ENCODE measurements around the gene HS3ST3A1. TPM values are rescaled to one million over a fixed set of nuclear protein-coding genes. Genes with fewer than 3 reads are reported as not detected.

HS3ST3A1 gene
- polyA plus RNA-seq, 3 donors: 0.20 TPM; not detected in 2

DNA sequence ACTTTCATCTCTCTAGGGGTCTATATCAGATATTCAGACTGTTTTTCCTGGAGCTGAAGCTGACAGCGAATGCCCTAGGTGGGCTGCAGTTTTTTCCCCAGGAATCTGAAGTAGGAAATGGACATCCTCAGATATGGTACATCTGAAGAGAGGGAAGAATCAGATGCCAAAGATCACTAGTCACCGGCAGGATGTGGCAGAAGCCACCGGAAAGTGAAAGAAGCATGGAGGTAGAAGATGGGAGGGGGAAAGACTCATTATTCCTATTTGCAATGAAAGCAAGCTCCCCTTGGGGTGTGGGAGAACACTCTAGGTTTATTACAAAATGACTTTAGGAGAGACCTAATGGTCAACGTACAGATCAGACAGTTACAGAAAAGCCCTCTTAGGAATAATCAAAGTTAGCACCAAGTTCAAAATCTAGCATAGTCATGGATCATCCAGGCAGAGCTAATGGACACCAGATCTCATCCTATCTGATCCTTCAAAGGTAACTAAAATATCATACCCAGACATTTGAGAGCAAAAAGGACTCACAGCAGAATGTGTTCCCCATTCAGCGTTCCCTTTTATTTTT lies 110.7 kb downstream of the HS3ST3A1 start:
- Histone ChIP-seq H2AFZ (ENCODE audit: insufficient read depth, low read depth, low read length, poor library complexity, severe bottlenecking) (no peak overlapping the region), H3K79me2 (ENCODE audit: insufficient read depth, low read length) (no peaks in the 10 kb centered on the region), H3K4me3 (replicated peaks in 1 of 3; ENCODE audit: low read depth in 2 of 3, low read length in 3 of 3) (no peak overlapping the region), H3K27ac (ENCODE audit: low read depth in 1 of 2, low read length in 2 of 2) (no peak overlapping the region), H3K36me3 (replicated peaks in 1 of 2; ENCODE audit: control insufficient read depth in 1 of 2, insufficient read depth in 2 of 2, low read length in 2 of 2) (no peaks in the 10 kb centered on the region), H4K20me1 (ENCODE audit: insufficient read depth, low read length) (no peaks in the 10 kb centered on the region), H3K9me3 (replicated peaks in 1 of 2; ENCODE audit: control insufficient read depth in 1 of 2, insufficient read depth in 1 of 2, low read length in 2 of 2) (no peaks in the 10 kb centered on the region), H3K27me3 (ENCODE audit: control insufficient read depth in 2 of 2, insufficient read depth in 2 of 2, low read length in 2 of 2) (no peaks in the 10 kb centered on the region), H3K4me1 (ENCODE audit: control insufficient read depth in 1 of 2, insufficient read depth in 2 of 2, low read length in 2 of 2) (no peaks in the 10 kb centered on the region), H3K9ac (ENCODE audit: insufficient read depth, low read length, poor library complexity, severe bottlenecking) (no peak overlapping the region), H3K4me2 (replicated peaks; ENCODE audit: extremely low read depth, low read length, poor library complexity, severe bottlenecking) (no peak overlapping the region)
- H3K9me3 Mint-ChIP-seq: peaks cover 0 to 3% (median 0%) of the 10 kb centered on the region in 7 donors
- TF ChIP-seq, protein P1, sequence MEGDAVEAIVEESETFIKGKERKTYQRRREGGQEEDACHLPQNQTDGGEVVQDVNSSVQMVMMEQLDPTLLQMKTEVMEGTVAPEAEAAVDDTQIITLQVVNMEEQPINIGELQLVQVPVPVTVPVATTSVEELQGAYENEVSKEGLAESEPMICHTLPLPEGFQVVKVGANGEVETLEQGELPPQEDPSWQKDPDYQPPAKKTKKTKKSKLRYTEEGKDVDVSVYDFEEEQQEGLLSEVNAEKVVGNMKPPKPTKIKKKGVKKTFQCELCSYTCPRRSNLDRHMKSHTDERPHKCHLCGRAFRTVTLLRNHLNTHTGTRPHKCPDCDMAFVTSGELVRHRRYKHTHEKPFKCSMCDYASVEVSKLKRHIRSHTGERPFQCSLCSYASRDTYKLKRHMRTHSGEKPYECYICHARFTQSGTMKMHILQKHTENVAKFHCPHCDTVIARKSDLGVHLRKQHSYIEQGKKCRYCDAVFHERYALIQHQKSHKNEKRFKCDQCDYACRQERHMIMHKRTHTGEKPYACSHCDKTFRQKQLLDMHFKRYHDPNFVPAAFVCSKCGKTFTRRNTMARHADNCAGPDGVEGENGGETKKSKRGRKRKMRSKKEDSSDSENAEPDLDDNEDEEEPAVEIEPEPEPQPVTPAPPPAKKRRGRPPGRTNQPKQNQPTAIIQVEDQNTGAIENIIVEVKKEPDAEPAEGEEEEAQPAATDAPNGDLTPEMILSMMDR (IDR thresholded peaks at IDR 0.05): no peak
- DNase-seq: no peak
- intact Hi-C loops (cut with micrococcal nuclease): no loop called here
- no peaks in the 10 kb centered on the region for H3K36me3 Mint-ChIP-seq
- H3K4me3 Mint-ChIP-seq: peak overlapping the region in 1 of 2 donors; percentile 52
- H3K27ac Mint-ChIP-seq: no peak overlapping the region
- peaks cover 14% of the 10 kb centered on the region for H3K4me1 Mint-ChIP-seq
- H3K27me3 Mint-ChIP-seq (ENCODE audit: low read depth in 3 of 3): peaks cover 0 to 1% (median 0%) of the 10 kb centered on the region in 3 donors
- WGBS (ENCODE audit: insufficient coverage): 29% methylated on average over 1 of the region's 5 CpGs

DNA sequence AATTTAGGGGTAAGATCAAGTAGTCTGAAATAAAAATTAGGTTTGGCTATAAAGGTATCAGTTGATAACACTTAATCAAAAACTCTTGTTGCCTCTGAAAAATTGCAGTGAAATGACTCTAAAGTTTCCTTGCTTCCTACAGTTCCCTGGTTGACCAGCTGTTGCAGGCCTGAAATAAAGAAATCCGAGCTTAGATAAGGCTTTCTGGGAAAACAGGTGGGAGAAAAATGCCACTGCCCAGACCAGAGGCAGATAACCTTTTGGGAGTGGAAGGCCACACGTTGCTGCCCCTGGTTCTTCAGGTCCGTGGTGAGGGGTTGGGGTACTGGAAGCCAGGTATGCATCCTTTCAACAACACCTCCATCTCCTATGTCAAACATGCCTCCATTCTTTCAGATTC lies 111.3 kb downstream of the HS3ST3A1 start:
- 86% methylated on average over 1 of the region's 3 CpGs for WGBS (ENCODE audit: insufficient coverage)
- peaks cover 0 to 1% (median 0%) of the 10 kb centered on the region in 3 donors for H3K27me3 Mint-ChIP-seq (ENCODE audit: low read depth in 3 of 3)
- Histone ChIP-seq H3K9ac (ENCODE audit: insufficient read depth, low read length, poor library complexity, severe bottlenecking) (no peak overlapping the region), H3K4me3 (replicated peaks in 1 of 3; ENCODE audit: low read depth in 2 of 3, low read length in 3 of 3) (no peak overlapping the region), H3K27me3 (ENCODE audit: control insufficient read depth in 2 of 2, insufficient read depth in 2 of 2, low read length in 2 of 2) (no peaks in the 10 kb centered on the region), H3K4me1 (ENCODE audit: control insufficient read depth in 1 of 2, insufficient read depth in 2 of 2, low read length in 2 of 2) (no peaks in the 10 kb centered on the region), H2AFZ (ENCODE audit: insufficient read depth, low read depth, low read length, poor library complexity, severe bottlenecking) (no peak overlapping the region), H3K79me2 (ENCODE audit: insufficient read depth, low read length) (no peaks in the 10 kb centered on the region), H3K27ac (ENCODE audit: low read depth in 1 of 2, low read length in 2 of 2) (no peak overlapping the region), H3K4me2 (replicated peaks; ENCODE audit: extremely low read depth, low read length, poor library complexity, severe bottlenecking) (no peak overlapping the region), H3K9me3 (replicated peaks in 1 of 2; ENCODE audit: control insufficient read depth in 1 of 2, insufficient read depth in 1 of 2, low read length in 2 of 2) (peaks cover 0 to 2% of the 10 kb centered on the region in 2 donors), H4K20me1 (ENCODE audit: insufficient read depth, low read length) (no peaks in the 10 kb centered on the region), H3K36me3 (replicated peaks in 1 of 2; ENCODE audit: control insufficient read depth in 1 of 2, insufficient read depth in 2 of 2, low read length in 2 of 2) (no peaks in the 10 kb centered on the region)
- no peak for DNase-seq
- no peak overlapping the region for H3K27ac Mint-ChIP-seq
- H3K4me3 Mint-ChIP-seq: no peak overlapping the region
- peaks cover 14% of the 10 kb centered on the region for H3K4me1 Mint-ChIP-seq
- H3K9me3 Mint-ChIP-seq: peaks cover 0 to 3% (median 0%) of the 10 kb centered on the region in 7 donors
- intact Hi-C loops (cut with micrococcal nuclease): no loop called here
- no peaks in the 10 kb centered on the region for H3K36me3 Mint-ChIP-seq
- TF ChIP-seq, protein P1 (IDR thresholded peaks at IDR 0.05): no peak

All from CD14-positive monocyte (primary cell).